Right ventricle myocardium inferior (tissue), 1 donor: ENCODE data around the gene TUBB6. TPM values are rescaled to one million over a fixed set of nuclear protein-coding genes. Genes with fewer than 3 reads are reported as not detected.

Experiments used
- ATAC-seq: fragments of 200-7000 bp; cut with Tn5 transposase; one replicate; pipeline ENCODE4 v1.9.1; 2020; ENCODE audit warnings: mild to moderate bottlenecking, moderate library complexity
- DNase-seq: peaks from one replicate; pipeline ENCODE4 v3.0.0; 2021; ENCODE audit errors: missing footprints
- intact Hi-C: fragments of 100-400 bp; cut with DNase I; formaldehyde crosslinking; loops from one replicate; pipeline ENCODE4 v1.11.0; 2022
- total RNA-seq: library from RNA; stranded (reverse); fragmentation: NEBNext Ultra II Directional; extraction: Animal tissue kit (Norgen Biotek cat#: 25700); gene quantifications from one replicate; pipeline ENCODE4 v1.2.1, GENCODE V29; 2021
- donor health status: DM: no; HTN: yes; CAD: no; lungs with severe emphysema.

The TUBB6 gene
- total RNA-seq, 1 donor from 2014 or later: 132 TPM

GRCh38 chr18:12327510-12328178 lies 19.6 kb downstream of the TUBB6 start:
- ATAC-seq (peak; percentile 70), DNase-seq (peak; percentile 91)
- intact Hi-C loops: no loop called here

GRCh38 chr18:12328179-12328823 lies 20.3 kb downstream of the TUBB6 start:
- no peak for ATAC-seq
- peak; percentile 53 for DNase-seq
- intact Hi-C loops: no loop called here

- intact Hi-C loops: no loop called here
- ATAC-seq: no peak
- DNase-seq: no peak
Observed at GRCh38 chr18:12329125-12329698, 21.2 kb downstream of the TUBB6 start.

- intact Hi-C loops: no loop called here
- DNase-seq (no peak), ATAC-seq (no peak)
Observed at GRCh38 chr18:12330766-12331165, 22.7 kb downstream of the TUBB6 start.

GRCh38 chr18:12333506-12334290 lies 25.7 kb downstream of the TUBB6 start:
- intact Hi-C loops: no loop called here
- DNase-seq: no peak
- ATAC-seq: peak; percentile 2

- no peak for DNase-seq
- intact Hi-C loops: no loop called here
- ATAC-seq: peak; percentile 27
Observed at GRCh38 chr18:12334366-12334808, 26.3 kb downstream of the TUBB6 start.

GRCh38 chr18:12334863-12335262 lies 26.8 kb downstream of the TUBB6 start:
- no peak for ATAC-seq
- DNase-seq: no peak
- intact Hi-C loops: loop anchor here (1.0 to 5.0 kb wide), 3 partner anchors 17 to 53 kb away; partner anchors contain the start of gene AFG3L2

- ATAC-seq: no peak
- intact Hi-C loops: loop anchor here (1.0 to 5.0 kb wide), 3 partner anchors 17 to 53 kb away; partner anchors contain the start of gene AFG3L2
- DNase-seq: no peak
Observed at GRCh38 chr18:12335503-12335902, 27.5 kb downstream of the TUBB6 start.

- intact Hi-C loops: loop anchor here (5.0 kb wide), 2 partner anchors 41 to 54 kb away; partner anchors contain the start of gene AFG3L2
- ATAC-seq: peak; percentile 61
- DNase-seq: no peak
Observed at GRCh38 chr18:12336171-12336613, 28.2 kb downstream of the TUBB6 start.

- DNase-seq (no peak), ATAC-seq (no peak)
- intact Hi-C loops: loop anchor here (5.0 kb wide), 2 partner anchors 40 to 55 kb away; partner anchors contain the start of gene AFG3L2
Observed at GRCh38 chr18:12336887-12337286, 28.8 kb downstream of the TUBB6 start.

- no peak for ATAC-seq
- DNase-seq: no peak
- intact Hi-C loops: loop anchor here (5.0 kb wide), 2 partner anchors 39 to 56 kb away; partner anchors contain the start of gene AFG3L2
Observed at GRCh38 chr18:12338382-12338781, 30.3 kb downstream of the TUBB6 start.

- ATAC-seq: no peak
- intact Hi-C loops: no loop called here
- DNase-seq: no peak
Observed at GRCh38 chr18:12340945-12341660, 33.1 kb downstream of the TUBB6 start.

- DNase-seq: no peak
- ATAC-seq: no peak
- intact Hi-C loops: no loop called here
Observed at GRCh38 chr18:12342661-12343060, 34.6 kb downstream of the TUBB6 start.

- intact Hi-C loops: no loop called here
- no peak for DNase-seq
- ATAC-seq: no peak
Observed at GRCh38 chr18:12345491-12346239, 37.6 kb downstream of the TUBB6 start.

- ATAC-seq (peak; percentile 18), DNase-seq (no peak)
- intact Hi-C loops: no loop called here
Observed at GRCh38 chr18:12346240-12346565, 38.2 kb downstream of the TUBB6 start.

GRCh38 chr18:12347895-12348294 lies 39.9 kb downstream of the TUBB6 start:
- no peak for DNase-seq
- intact Hi-C loops: no loop called here
- ATAC-seq: no peak

- intact Hi-C loops: no loop called here
- DNase-seq: no peak
- no peak for ATAC-seq
Observed at GRCh38 chr18:12352188-12352587, 44.1 kb downstream of the TUBB6 start.

GRCh38 chr18:12359515-12359927 lies 51.5 kb downstream of the TUBB6 start:
- intact Hi-C loops: no loop called here
- ATAC-seq (no peak), DNase-seq (no peak)
